HepG2 (cell line): ENCODE data around the gene GGNBP2. TPM values are rescaled to one million over a fixed set of nuclear protein-coding genes. Genes with fewer than 3 reads are reported as not detected.

ENCODE experiments used
- AHR ChIP-seq: IDR thresholded peaks from 2 replicates; pipeline ENCODE4 v1.6.1; 2018; ENCODE audit warnings: missing genetic modification reagents, missing compliant biosample characterization
- ERF ChIP-seq: IDR thresholded peaks from 2 replicates; pipeline ENCODE4 v1.6.1; 2018; ENCODE audit warnings: missing biosample characterization, missing genetic modification reagents
- KAT7 ChIP-seq: IDR thresholded peaks from 2 replicates; pipeline ENCODE4 v1.6.1; 2018; ENCODE audit warnings: borderline replicate concordance, missing compliant biosample characterization
- MAFF ChIP-seq: IDR thresholded peaks from 2 replicates; pipeline ENCODE4 v1.6.1; 2011; ENCODE audit warnings: low read depth, low read length, improper control_type of control experiment
- MED1 ChIP-seq: sonication (generic); formaldehyde crosslinking; IDR thresholded peaks from 2 replicates; pipeline ENCODE4 v1.4.0; 2020; ENCODE audit warnings: missing genetic modification reagents
- NFE2 ChIP-seq: sonication (generic); formaldehyde crosslinking; IDR thresholded peaks from 2 replicates; pipeline ENCODE4 v1.4.0; 2020; ENCODE audit warnings: missing genetic modification reagents
- PRMT3 ChIP-seq: sonication (generic); formaldehyde crosslinking; IDR thresholded peaks from 2 replicates; pipeline ENCODE4 v1.8.1; 2022; ENCODE audit warnings: low read depth, mild to moderate bottlenecking, moderate library complexity, missing genetic modification reagents, borderline replicate concordance
- ZNF335 ChIP-seq: sonication (generic); formaldehyde crosslinking; IDR thresholded peaks from 2 replicates; pipeline ENCODE4 v1.4.0; 2020; ENCODE audit warnings: missing genetic modification reagents
- ZNF354B ChIP-seq: sonication (generic); formaldehyde crosslinking; IDR thresholded peaks from 2 replicates; pipeline ENCODE4 v1.8.0; 2022; ENCODE audit warnings: mild to moderate bottlenecking, missing genetic modification reagents
- ZNF615 ChIP-seq: sonication (generic); formaldehyde crosslinking; IDR thresholded peaks from 2 replicates; pipeline ENCODE4 v1.5.0; 2020; ENCODE audit warnings: mild to moderate bottlenecking, missing genetic modification reagents, borderline replicate concordance
- ZNF616 ChIP-seq: sonication (generic); formaldehyde crosslinking; IDR thresholded peaks from 2 replicates; pipeline ENCODE4 v1.5.0; 2020; ENCODE audit warnings: low read depth, mild to moderate bottlenecking, missing genetic modification reagents
- ZSCAN31 ChIP-seq: sonication (generic); formaldehyde crosslinking; IDR thresholded peaks from 2 replicates; pipeline ENCODE4 v1.5.0; 2020; ENCODE audit warnings: low read depth, mild to moderate bottlenecking, missing genetic modification reagents
- polyA plus RNA-seq, 8 experiments: library from polyadenylated mRNA; depleted of rRNA in 3 of 8; stranded (reverse) in 7 of 8; unstranded in 1 of 8; fragments of >200 nt; fragmentation: Illumina TruSeq in 4 of 8; extraction: Trizol in 4 of 8; gene quantifications; 2 replicates each; pipeline versions ENCODE4 v1.2.1 to v1.2.3, GENCODE V29; 2011 to 2016; ENCODE audit warnings: low read depth in 4 of 8, missing spikeins in 1 of 8, mixed read lengths in 1 of 8; ENCODE audit not compliant: insufficient read depth in 1 of 8
- total RNA-seq, 5 experiments: library from RNA; depleted of rRNA; stranded (reverse); fragments of >200 nt; fragmentation: Illumina TruSeq; extraction: Trizol; gene quantifications; 2 replicates each; pipeline ENCODE4 v1.2.3, GENCODE V29; 2016; ENCODE audit warnings: low read depth in 1 of 5
- TF ChIP-seq, protein P1 (sequence below), 2 experiments: fragments of 450-650 bp in 1 of 2; sonication (generic) in 1 of 2; formaldehyde crosslinking in 1 of 2; IDR thresholded peaks; 2 replicates each; pipeline versions ENCODE4 v1.6.1 to v1.8.0; 2016 to 2022; ENCODE audit warnings: antibody characterized with exemption in 1 of 2, mild to moderate bottlenecking in 1 of 2, missing genetic modification reagents in 1 of 2
- TF ChIP-seq, protein P2 (sequence below): sonication (generic); formaldehyde crosslinking; IDR thresholded peaks from 2 replicates; pipeline ENCODE4 v1.5.0; 2020; ENCODE audit warnings: missing genetic modification reagents
- TF ChIP-seq, protein P3 (sequence below): sonication (generic); formaldehyde crosslinking; IDR thresholded peaks from 2 replicates; pipeline ENCODE4 v1.8.0; 2022; ENCODE audit warnings: mild to moderate bottlenecking, missing genetic modification reagents, moderate library complexity
- TF ChIP-seq, protein P4 (sequence below): sonication (generic); formaldehyde crosslinking; conservative IDR thresholded peaks from 2 replicates; pipeline ENCODE4 v1.4.0; 2020; ENCODE audit warnings: missing genetic modification reagents

The GGNBP2 gene
- total and polyA plus RNA-seq, 2 of the 13 experiments (the other 11 are each of a cell fraction or from before 2014, with no cell fraction given), result 53.3 to 84.2 TPM

DNA sequence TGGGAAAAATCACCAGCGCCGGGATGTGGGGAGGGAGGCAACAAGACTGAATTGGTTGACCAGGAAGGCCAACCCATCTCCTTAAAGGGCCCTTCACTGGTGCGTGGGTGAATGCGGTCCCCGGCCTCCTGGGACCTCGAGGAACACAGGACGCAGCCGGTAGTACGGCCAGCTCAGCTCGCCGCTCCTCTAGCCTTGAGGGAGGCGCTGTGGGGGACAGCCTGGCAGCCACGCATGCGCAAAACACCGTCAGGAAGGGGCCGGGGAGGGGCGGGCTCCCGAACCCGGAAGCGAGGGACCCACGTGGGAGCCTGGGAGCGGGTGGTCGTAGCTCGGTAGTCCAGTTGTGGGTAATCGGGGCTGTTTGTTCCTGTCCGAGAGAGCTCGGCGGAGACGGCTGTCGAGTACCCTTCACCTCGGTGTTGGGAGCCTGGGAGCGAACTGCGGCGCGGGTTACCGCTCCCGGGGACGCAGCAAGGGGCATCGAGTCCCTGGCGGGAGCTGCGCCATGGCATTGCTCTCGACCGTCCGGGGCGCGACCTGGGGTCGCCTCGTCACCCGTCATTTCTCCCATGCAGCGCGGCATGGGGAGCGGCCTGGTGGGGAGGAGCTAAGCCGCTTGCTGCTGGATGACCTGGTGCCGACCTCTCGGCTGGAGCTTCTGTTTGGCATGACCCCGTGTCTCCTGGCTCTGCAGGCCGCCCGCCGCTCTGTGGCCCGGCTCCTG, 56.7 kb downstream of the GGNBP2 start, which contains the start of gene MRM1 (continued):
- TF ChIP-seq, protein P1, sequence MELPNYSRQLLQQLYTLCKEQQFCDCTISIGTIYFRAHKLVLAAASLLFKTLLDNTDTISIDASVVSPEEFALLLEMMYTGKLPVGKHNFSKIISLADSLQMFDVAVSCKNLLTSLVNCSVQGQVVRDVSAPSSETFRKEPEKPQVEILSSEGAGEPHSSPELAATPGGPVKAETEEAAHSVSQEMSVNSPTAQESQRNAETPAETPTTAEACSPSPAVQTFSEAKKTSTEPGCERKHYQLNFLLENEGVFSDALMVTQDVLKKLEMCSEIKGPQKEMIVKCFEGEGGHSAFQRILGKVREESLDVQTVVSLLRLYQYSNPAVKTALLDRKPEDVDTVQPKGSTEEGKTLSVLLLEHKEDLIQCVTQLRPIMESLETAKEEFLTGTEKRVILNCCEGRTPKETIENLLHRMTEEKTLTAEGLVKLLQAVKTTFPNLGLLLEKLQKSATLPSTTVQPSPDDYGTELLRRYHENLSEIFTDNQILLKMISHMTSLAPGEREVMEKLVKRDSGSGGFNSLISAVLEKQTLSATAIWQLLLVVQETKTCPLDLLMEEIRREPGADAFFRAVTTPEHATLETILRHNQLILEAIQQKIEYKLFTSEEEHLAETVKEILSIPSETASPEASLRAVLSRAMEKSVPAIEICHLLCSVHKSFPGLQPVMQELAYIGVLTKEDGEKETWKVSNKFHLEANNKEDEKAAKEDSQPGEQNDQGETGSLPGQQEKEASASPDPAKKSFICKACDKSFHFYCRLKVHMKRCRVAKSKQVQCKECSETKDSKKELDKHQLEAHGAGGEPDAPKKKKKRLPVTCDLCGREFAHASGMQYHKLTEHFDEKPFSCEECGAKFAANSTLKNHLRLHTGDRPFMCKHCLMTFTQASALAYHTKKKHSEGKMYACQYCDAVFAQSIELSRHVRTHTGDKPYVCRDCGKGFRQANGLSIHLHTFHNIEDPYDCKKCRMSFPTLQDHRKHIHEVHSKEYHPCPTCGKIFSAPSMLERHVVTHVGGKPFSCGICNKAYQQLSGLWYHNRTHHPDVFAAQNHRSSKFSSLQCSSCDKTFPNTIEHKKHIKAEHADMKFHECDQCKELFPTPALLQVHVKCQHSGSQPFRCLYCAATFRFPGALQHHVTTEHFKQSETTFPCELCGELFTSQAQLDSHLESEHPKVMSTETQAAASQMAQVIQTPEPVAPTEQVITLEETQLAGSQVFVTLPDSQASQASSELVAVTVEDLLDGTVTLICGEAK (IDR thresholded peaks at IDR 0.05), result no peak
- TF ChIP-seq, protein P1 (CRISPR knock-in tag; IDR thresholded peaks at IDR 0.05), result 0 out of 2 replicates have a peak, but pooled peaks have one; percentile 57
- TF ChIP-seq, protein P2, sequence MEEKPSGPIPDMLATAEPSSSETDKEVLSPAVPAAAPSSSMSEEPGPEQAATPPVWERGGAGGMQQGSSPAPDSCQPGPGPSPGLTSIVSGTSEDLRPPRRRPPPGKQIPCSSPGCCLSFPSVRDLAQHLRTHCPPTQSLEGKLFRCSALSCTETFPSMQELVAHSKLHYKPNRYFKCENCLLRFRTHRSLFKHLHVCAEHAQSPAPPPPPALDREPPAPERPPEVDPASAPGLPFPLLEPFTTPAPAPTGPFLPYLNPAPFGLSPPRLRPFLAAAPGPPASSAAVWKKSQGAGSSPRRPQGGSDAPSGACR, result peak; percentile 89
- no peak for TF ChIP-seq AHR (CRISPR knock-in tag)
- TF ChIP-seq ZNF335 (CRISPR knock-in tag), result peak; percentile 95
- no peak for TF ChIP-seq ZNF615 (CRISPR knock-in tag)
- TF ChIP-seq, protein P3, sequence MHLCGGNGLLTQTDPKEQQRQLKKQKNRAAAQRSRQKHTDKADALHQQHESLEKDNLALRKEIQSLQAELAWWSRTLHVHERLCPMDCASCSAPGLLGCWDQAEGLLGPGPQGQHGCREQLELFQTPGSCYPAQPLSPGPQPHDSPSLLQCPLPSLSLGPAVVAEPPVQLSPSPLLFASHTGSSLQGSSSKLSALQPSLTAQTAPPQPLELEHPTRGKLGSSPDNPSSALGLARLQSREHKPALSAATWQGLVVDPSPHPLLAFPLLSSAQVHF (CRISPR knock-in tag), result no peak
- no peak for TF ChIP-seq ZNF616 (CRISPR knock-in tag)
- no peak for TF ChIP-seq MAFF
- no peak for TF ChIP-seq PRMT3 (CRISPR knock-in tag)
- TF ChIP-seq MED1 (CRISPR knock-in tag), result peak; percentile 67
- no peak for TF ChIP-seq NFE2 (CRISPR knock-in tag)
- peak; percentile 43; the same call in 1 of the 2 replicates for TF ChIP-seq ERF (CRISPR knock-in tag)
- no peak; the same call in 1 of the 2 replicates for TF ChIP-seq KAT7 (CRISPR knock-in tag)
- TF ChIP-seq ZNF354B (CRISPR knock-in tag), result no peak
- TF ChIP-seq, protein P4, sequence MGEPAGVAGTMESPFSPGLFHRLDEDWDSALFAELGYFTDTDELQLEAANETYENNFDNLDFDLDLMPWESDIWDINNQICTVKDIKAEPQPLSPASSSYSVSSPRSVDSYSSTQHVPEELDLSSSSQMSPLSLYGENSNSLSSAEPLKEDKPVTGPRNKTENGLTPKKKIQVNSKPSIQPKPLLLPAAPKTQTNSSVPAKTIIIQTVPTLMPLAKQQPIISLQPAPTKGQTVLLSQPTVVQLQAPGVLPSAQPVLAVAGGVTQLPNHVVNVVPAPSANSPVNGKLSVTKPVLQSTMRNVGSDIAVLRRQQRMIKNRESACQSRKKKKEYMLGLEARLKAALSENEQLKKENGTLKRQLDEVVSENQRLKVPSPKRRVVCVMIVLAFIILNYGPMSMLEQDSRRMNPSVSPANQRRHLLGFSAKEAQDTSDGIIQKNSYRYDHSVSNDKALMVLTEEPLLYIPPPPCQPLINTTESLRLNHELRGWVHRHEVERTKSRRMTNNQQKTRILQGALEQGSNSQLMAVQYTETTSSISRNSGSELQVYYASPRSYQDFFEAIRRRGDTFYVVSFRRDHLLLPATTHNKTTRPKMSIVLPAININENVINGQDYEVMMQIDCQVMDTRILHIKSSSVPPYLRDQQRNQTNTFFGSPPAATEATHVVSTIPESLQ (CRISPR knock-in tag), result no peak; the same call in 1 of the 2 replicates
- TF ChIP-seq ZSCAN31 (CRISPR knock-in tag), result peak; percentile 90
